HG03103 (cell line): Measurements from ENCODE around the gene JCHAIN.
"Not testable (repeated sequence)": the region's sequence is repeated elsewhere in the genome, so short reads cannot be mapped to it uniquely, and the experiment has no call there.

Source experiments
- ATAC-seq: cut with Tn5 transposase; IDR thresholded peaks from one replicate; pipeline ENCODE4 v1.9.1; 2021; ENCODE audit warnings: low read depth; ENCODE audit not compliant: unreplicated experiment

Gene JCHAIN

DNA sequence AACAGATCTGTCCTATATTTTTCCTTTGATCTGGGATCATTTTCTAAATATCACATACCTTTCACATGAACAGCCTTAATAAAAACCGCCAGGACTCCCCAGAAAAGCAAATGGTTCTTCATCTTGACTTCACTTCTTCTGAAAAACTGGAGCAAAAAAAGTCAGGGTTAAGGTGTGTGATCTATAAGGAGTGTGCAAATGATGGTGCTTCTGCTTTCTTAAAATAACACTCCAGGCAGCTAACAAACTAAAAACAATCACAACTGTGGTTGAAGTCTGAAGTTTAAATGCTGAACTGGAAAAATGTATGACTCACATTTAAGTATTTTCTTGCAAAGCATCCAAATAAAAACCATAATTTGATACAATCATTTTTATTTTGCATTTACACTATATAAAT lies at the start of gene JCHAIN:
JCHAIN (minus strand) TSS at position 140 of the 400 bp plus-strand sequence; CDS start at position 122, 18 bp downstream.
- ATAC-seq = peak; percentile 58

DNA sequence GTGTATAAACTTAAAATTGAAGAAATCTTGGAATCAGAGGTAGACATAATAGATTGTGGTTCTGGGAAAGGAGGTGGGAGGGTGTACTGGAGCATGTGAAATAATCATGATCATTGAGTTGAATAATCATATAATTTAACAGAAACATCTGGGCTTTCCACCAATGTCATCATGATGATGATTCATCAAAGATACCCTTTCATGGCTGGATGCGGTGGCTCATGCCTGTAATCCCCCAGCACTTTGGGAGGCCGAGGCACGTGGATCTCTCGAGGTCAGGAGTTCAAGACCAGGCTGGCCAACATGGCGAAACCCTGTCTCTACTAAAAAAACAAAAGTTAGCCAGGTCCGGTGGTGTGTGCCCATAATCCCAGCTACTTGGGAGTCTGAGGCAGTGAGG lies 48.8 kb upstream of the JCHAIN start:
- ATAC-seq = peak; percentile 10

DNA sequence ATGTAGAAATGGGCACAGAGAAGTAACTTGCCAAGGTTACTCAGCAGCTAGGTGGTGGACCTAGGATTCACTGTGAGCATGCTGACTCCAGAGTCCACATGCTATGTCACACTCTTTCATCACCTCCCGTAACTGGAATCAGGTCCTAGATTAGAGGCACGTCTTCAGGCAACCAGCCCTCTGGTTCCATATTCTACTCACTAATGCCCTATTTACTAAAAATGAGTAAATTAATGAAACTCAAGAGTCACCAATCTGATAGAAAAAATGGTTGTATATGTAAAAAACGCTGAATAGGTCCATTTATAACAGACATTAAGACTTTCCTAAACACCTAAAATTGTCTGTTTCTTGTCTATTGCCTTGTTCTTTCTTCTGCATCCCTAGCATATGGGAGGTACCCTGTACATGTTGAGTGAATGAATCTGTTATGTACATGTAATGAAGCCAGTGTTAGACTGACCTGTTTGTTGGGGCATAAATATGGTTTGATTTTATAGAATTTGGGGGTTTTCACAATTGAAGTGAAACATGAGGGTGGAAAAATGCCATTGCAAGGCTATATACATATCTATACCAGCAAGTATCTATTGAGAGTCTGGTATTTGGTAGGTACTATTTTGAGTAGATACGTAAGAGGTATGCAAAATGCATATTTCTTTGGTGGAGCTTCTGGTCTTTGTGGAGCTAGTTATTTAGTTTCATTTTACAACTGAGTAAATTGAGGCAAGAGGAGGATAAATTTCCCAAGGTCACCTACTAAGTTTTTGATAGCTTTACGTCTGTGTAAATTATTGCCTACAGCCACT lies 48.0 kb upstream of the JCHAIN start:
- ATAC-seq = peak; percentile 48

DNA sequence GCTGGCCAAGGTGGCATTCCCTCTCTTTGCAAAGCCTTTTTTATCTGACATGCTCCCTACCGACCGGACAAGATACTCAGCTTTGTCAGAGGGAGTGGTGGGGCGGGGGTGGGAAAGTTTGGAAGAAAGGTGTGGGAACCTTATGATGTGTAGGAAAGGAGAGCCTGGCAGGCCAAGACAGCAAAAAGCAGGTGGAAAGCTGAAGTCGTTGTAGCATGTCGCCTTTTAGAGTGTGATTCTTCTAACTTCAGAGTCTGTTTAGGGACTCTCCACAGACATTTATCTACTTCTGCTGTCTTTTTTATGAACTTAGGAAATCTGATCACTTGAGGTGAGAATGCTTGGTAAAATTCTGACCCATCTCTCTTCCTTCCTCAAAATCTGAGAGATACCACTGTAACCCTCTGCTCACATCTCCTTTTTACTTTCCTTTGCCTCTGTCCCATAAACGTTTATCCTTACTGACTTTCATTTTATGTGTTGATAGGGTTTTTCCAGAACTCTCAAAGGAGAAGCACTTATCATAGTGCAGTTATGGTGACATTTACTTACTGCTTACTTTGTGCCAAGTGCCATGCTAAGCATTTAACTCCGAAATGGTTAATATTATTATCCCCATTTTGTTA lies 47.3 kb upstream of the JCHAIN start:
- no peak for ATAC-seq

DNA sequence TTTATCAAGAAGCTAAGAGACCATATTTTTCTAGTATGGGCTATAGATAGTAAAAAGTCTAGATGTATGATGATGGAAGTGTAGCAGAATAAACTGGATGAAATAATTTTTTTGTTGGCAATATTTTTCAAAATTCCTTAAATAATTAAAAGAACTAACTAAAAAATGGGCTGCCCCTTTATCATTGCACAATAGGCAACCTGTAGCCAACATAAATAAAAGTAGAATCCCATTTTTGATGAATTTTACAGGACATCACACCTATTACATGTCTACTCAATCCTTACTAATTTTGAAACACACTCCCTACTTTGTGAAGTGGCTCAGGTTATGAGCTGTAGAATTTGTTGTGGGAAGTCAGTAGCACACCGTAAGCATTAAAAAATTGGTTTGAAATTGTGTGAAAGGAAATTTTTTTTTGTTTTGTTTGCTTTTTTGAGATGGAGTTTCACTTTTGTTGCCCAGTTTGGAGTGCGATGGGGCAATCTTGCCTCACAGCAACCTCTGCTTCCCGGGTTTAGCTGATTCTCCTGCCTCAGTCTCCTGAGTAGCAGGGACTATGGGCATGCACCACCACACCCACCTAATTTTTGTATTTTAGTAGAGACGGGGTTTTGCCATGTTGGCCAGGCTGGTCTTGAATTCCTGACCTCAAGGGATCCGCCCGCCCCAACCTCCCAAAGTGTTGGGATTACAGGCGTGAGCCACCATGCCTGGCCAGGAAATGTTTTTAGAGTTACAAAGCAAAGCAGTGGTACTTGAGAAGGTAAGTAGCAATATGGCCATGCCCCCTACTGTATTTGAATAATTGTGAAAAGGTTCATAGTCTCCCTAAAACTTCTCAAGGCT lies 46.5 kb upstream of the JCHAIN start:
- no peak for ATAC-seq

DNA sequence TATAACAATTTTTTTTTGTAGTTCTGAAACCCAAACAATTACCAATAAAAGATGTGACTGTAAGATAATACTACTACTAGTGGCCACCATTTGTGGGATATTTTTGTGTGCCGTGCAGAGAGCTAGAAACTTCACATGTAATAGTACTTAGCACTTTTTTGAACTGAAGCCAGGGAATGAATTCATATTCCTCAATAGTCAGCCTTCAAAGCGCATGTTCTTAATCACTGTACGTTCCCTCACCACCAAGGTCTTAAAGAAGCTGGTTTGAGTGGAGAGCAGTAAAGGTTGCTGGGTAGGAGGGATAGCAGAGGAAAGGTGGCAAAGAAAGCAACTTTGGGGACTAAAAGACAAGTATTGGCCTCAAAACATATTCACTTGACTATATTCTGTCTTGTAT lies 45.8 kb upstream of the JCHAIN start:
- ATAC-seq = no peak

DNA sequence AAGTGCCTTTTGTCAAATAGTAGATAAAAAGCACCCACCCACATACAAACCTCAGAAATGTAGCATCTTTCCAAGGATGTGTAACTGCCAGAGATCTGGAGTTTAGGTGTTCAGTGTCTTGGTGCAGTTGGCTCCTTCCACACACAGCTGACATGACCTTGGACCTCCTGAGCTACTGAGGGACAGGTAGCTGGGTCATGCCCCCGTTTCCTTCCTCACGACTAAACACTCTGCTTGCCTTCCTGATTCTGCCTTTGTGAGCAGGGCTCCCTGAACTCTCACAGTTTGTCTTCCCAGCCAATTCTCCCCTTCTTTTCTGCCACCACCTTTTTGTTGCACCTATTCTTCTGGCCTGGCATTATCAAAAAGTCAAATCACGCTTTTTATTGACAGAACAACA lies 45.3 kb upstream of the JCHAIN start:
- no peak for ATAC-seq

DNA sequence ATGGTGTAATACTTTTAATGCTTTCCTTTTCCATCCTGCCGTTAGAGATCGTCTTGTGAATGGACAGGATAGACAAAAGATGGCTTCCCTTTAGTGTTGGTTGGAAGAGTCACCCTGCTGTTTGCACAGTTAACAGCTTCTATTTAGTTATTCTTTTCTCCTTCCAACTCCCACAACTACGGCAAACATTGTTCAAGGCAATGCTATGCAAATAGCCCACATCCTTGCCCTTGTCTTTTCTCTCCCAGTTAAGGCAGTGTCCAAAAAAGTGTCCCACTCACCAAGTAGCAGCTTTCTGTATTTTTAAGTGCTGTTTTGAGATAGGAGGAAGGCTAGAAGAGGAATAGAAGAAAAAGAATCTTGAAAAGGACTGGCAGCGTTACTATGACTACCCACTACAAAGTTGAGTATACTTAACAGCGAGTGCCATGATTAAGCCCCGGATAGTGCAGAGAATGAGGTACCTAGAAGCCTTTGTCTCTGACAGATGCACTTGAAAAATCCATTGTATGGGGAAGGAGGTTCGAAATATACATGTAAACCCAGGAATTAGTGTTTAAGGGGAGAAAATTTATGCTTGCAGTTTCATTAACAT lies 43.4 kb upstream of the JCHAIN start:
- no peak for ATAC-seq

DNA sequence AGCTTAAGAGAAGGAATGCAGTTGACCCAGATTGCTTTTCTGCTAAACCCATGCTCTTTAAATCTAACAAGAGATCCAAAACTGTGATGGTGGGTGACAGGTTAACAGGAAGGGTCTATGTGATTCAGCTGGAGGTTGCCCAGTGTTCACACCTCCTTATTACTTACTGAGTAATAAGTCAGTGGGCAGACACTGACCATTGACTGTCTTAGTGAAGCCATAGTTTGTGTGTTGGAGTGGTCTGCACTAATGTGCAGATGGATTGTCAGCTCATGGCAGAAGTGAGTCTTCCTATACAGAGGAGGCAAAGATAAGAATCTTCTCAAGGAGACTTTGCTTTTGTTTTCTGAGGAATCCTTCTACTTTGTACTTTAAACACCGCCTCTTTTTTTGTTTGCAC lies 40.2 kb upstream of the JCHAIN start:
- no peak for ATAC-seq

DNA sequence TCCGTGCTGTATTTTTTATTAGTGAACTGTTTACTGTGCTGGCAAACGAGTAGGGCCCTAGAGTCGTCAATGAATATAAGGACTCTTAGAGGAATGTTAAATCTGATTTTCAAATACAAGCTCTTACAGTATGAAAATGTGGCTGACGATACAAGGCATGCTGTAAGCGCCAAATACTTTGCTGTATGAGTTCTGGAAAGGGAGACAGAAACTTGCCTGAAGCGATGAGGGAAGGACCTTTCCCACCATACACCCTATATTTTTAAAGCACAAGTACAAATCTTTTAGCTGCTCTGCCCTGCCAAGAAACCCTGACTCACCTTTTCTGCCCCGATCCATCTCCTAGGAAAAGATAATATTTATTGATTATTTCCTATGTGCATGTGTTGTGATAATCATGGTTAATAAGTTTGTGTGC lies 39.7 kb upstream of the JCHAIN start:
- ATAC-seq = no peak

DNA sequence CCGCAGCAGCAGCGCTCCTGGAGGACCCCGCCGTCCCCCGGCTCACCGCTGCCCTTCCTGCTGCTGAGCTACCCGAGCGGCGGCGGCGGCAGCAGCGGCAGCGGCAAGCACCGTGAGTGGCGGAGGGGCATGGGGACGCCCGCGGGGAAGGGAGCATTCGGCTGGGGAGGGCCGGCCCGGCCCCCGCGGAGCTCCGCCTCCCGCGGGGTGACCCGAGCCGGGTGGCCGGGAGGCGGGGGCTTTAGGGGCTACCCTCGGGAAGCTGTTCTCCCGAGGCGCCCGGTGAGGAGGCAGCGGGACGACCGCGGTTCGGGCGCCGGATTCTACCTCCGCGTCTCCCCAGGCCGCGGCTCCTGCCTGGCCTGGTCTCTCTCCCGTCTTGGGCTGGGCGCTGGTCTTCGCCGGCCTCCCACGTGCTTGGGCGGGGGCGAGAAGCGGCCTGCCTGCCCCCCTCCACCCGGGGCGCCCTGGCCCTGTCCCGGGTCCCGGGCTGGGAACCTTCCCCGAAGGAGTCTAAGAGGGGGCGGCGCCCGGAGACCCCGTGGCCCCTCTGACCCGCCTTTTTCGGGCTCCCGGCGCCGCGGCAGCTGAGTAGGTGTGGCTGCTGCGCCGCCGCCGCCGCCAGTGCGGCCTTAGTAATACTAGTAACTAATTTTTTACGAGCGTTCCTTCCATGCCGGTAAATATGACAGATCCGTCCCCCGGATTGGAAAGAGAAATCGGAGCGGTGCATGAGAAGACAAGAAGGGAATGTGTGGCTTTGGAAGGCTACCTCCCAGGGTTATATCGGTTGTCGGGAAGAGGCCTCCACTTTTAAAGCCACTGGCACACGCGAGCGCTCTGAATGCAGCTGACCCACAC lies 39.1 kb upstream of the JCHAIN start:
- ATAC-seq = peak; percentile 56

DNA sequence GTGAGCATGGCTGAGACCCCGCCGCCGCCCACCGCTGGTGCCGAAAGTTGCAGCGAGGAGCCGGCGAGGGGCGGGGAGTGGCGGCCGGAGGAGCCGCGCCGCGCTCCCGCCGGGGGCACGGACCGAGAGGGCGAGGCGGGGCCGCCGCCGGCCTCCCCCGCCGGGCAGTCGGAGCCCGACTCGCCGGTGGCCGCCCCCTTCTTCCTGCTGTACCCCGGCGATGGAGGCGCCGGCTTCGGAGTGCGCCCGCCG lies 38.5 kb upstream of the JCHAIN start:
- peak; percentile 24 for ATAC-seq

DNA sequence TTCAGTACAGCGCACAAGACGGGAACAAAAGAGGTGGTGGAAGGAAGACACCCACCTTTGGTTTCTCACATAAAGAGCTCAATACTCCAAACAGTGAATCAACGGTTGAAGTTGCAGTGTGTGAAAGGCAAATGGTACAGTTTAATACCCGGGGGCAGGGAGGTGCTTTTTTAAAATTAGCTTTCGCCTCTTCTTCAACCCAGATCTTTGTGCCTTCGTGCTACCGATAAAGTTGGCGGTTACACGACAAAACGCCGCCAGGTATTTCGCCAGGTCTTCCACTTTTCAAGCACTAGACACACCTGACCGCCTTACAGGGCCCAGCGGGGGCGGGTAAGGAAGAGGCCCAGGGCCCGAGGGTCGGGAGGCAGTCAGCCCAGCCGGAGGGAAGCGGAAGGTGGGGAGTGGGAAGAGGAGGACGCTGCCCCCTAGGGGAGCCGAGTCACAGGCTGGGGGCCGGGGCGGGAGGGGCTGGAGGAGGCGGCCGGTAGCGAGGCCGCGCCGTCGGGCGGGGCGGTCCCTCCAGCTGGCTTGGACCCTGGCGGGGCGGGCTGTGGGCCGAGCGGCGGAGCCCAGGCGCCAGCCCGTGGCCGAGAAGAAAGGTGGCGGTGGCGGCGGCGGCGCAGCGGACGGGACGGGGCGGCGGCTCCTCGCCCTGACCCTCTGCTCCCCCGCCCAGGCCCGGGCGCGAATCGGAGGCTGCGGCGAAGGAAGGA lies 38.1 kb upstream of the JCHAIN start:
- ATAC-seq = peak; percentile 55

DNA sequence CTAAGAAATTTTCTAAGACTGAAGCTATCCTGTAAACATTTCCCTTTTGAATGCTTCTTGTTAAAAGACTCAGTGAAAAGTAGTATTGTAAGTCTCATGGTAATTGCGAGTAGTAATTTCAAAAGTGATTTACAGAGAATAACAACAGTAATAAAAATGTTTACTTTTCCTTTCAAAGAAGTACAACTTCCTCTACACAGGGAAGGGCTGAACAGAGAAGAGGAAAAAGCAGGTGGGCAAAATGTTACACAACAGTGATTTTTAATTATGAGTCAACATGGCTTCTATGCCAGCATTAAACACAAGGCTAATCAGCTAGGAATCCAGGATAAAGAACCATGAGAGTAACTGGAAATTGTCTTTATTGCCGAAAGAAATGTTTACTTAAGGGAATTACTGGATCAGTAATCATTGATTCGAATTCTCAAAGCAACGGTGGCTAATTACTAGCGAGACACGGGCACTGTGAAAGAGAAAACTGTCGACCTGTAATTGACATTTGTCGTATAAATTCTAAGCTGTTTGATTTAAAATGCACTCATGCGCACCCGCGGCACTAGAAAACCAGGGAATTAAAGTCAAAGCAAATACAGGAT lies 37.4 kb upstream of the JCHAIN start:
- no peak for ATAC-seq

DNA sequence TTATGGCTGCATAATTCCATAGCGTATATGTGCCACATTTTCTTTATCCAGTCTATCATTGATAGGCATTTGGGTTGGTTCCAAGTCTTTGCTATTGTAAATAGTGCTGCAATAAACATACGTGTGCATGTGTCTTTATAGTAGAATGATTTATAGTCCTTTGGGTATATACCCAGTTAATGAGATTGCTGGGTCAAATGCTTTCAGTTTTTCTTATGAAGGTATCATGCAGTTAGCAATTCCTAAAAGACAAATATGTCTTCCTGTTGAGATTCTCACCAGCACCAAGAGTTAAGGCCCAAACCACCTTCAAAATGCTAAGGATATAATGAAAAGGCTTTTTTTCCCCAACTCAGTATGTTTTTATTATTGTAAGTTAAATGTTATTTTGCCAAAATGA lies 36.3 kb upstream of the JCHAIN start:
- not testable (repeated sequence) for ATAC-seq

DNA sequence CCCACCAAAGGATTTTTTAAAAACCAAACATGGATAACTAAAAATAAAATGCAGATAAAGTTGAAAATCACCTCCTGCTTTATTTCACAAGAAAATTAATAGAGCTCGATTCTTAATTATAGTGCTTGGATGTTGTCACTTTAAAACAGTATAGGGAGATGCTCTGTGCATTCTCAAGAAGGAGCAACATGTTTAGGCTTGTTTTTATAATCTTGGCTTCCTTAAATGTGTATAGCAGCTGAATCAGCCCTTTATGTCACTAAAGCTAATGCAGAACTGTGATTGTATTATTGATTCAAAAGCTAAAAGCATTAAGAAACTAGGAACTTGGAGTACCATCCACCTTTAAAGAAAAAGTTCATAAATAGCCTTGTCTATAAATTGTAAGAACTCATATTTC lies 35.0 kb upstream of the JCHAIN start:
- no peak for ATAC-seq

DNA sequence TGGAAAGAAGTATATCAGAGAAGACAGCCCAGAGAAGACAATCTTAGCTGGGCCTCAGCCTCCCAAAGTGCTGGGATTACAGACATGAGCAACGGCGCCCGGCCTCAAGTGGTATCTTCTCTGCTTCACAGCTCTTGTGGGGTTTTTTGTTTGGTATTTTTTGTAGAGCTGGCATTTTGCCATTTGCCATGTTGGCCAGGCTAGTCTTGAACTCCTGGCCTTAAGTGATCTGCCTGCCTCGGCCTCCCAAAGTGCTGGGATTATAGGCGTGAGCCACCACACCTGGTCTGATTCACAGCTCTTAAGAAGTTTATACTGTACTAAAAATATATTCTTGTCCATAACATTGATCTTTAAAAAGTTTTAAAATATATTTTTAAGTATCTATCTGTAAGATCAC lies 34.4 kb upstream of the JCHAIN start:
- ATAC-seq = no peak

DNA sequence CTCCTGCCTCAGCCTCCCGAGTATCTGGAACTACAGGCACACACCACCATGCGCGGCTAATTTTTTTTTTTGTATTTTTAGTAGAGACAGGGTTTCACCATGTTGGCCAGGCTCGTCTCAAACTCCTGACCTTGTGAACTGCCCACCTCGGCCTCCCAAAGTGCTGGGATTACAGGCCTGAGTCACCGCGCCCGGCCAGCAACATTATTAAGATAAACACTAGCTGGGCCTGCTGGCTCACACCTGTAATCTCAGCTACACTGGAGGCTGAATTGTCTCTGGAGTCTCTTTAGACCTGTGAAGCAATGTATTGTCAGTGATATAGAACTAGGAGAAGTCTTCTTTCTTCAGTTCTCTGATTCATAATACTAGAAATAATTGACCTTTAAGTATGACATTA lies 32.1 kb upstream of the JCHAIN start:
- not testable (repeated sequence) for ATAC-seq

DNA sequence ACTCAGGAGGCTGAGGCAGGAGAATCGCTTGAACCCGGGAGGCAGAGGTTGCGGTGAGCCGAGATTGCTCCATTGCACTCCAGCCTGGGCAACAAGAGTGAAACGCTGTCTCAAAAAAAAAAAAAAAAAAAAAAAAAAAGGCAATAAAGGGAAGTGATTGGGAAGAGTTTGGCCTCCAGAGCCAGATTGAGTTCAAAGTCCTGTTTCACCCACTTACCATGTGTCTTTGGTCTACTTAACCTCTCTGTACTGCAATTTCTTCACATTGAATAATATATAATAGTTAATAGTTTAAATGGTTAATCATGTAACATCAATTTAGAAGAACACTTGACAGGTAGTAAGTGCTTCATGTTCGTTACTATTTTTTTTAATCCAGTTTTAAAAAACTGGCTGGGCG lies 28.3 kb upstream of the JCHAIN start:
- not testable (repeated sequence) for ATAC-seq
